Pancreas (tissue), 10 donors: ENCODE measurements around the gene NIPSNAP2. TPM values are rescaled to one million over a fixed set of nuclear protein-coding genes. Genes with fewer than 3 reads are reported as not detected.
A peak's percentile ranks its signal among the peaks of the same experiment; 100 is the strongest.
"Not testable (repeated sequence)": the region's sequence is repeated elsewhere in the genome, so short reads cannot be mapped to it uniquely, and the experiment has no call there.

Source experiments
- ATAC-seq, 4 donors: fragments of 200-7000 bp; cut with Tn5 transposase; one replicate each; pipeline versions ENCODE4 v1.8.0 to v1.9.1; 2020; ENCODE audit warnings: mild to moderate bottlenecking in 4 of 4, moderate library complexity in 4 of 4
- DNase-seq, 6 donors: peaks; one replicate each; pipeline ENCODE4 v3.0.0-alpha.2; 2020
- FAIRE-seq: peaks from 2 replicates; lab custom pipeline; 2012; peaks lifted over from hg19 to GRCh38; lab: Jason Lieb, UNC
- H3K27ac ChIP-seq, 4 donors: fragments of 200-600 bp; sonication (generic); 1 replicate in 3 of 4; 2 replicates in 1 of 4; pipeline versions ENCODE4 v1.5.0 to v1.8.0; 2020
- H3K27me3 ChIP-seq, 4 donors: fragments of 200-600 bp; one replicate each; pipeline ENCODE4 v1.8.0; 2021
- H3K36me3 ChIP-seq, 3 donors: fragments of 200-600 bp; sonication (generic) in 1 of 3; one replicate each; pipeline versions ENCODE4 v1.5.0 to v1.8.0; 2020 to 2021
- H3K4me1 ChIP-seq, 3 donors: fragments of 200-600 bp; one replicate each; pipeline ENCODE4 v1.8.0; 2021
- H3K4me3 ChIP-seq, 4 donors: fragments of 200-600 bp; sonication (generic) in 2 of 4; one replicate each; pipeline versions ENCODE4 v1.5.0 to v1.8.0; 2020 to 2021
- H3K9me3 ChIP-seq, 4 donors: fragments of 200-600 bp; one replicate each; pipeline ENCODE4 v1.8.0; 2021
- WGBS, 2 donors: extraction: QIAGEN DNeasy Blood & Tissue Kit; methylation state at CpG; one replicate each; pipeline ENCODE4 v1.1.7; 2013; 5-methylcytosine and 5-hydroxymethylcytosine counted together
- intact Hi-C, 3 donors: fragments of 100-400 bp; cut with DNase I; formaldehyde crosslinking; loops; one replicate each; pipeline versions ENCODE4 v1.11.1 to v1.14.2; 2022
- polyA plus RNA-seq, 2 donors: library from polyadenylated mRNA; stranded (reverse); fragments of 200-250 nt; gene quantifications; one replicate each; pipeline ENCODE4 v1.2.3, GENCODE V29; 2013
- total RNA-seq, 6 donors: library from RNA; stranded (reverse); fragmentation: NEBNext Ultra II Directional in 4 of 6; extraction: Animal tissue kit (Norgen Biotek cat#: 25700) in 4 of 6; gene quantifications; one replicate each; pipeline versions ENCODE4 v1.2.1 to v1.2.4, GENCODE V29; 2021 to 2023
- TF ChIP-seq, protein P1 (sequence below), 4 donors: fragments of 200-600 bp; sonication (generic) in 3 of 4; IDR thresholded peaks; one replicate each; pipeline versions ENCODE4 v1.5.0 to v1.8.0; 2021; ENCODE audit warnings: antibody characterized with exemption in 4 of 4
- donor health status: healthy with polysubstance abuse.
- donor health status: DM: no; HTN: no; CAD: no; lungs with moderate emphysema.
- donor health status: DM: no; HTN: no; CAD: no.
- donor health status: control.
- donor health status: control.
- donor health status: Bipolar disorder and iron deficiency.
- donor health status: DM: yes; HTN: yes; CAD: no.
- donor health status: DM: no; HTN: no; CAD: no.
- donor health status: DM: no; HTN: no; CAD: no.
- donor health status: DM: yes; HTN: yes; CAD: no.

NIPSNAP2 gene
- total and polyA plus RNA-seq, 8 donors, result 18.7 to 37.5 (median 25.8) TPM

DNA sequence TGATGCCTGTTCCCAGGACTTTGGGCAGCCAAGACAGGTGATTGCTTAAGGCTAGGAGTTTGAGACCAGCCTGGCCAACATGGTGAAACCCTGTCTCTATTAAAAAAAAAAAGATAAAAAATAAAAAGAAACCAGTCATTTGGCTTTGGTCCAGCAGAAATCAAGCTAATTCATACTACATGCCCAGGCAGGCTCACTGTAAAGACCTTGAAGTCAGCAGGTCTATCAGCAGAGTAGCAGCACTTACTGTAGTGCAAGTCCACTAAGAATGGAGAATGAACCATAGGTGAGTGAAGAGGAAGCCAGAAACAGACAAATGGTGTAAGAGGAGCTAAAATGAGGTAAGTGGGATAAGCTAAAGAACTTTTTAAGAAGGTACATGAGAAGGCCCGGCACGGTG, 62.2 kb downstream of the NIPSNAP2 start:
- DNase-seq, result no peak
- Histone ChIP-seq H3K9me3 (no peaks in the 10 kb centered on the region), H3K27ac (no peak overlapping the region), H3K27me3 (no peaks in the 10 kb centered on the region), H3K36me3 (no peaks in the 10 kb centered on the region), H3K4me3 (no peak overlapping the region), H3K4me1 (peaks cover 0 to 4% (median 0%) of the 10 kb centered on the region in 3 donors)
- WGBS, 2 donors, result 25 to 96% methylated on average over 2 of the region's 2 CpGs
- FAIRE-seq, result no peak
- no peak for ATAC-seq
- TF ChIP-seq, protein P1, sequence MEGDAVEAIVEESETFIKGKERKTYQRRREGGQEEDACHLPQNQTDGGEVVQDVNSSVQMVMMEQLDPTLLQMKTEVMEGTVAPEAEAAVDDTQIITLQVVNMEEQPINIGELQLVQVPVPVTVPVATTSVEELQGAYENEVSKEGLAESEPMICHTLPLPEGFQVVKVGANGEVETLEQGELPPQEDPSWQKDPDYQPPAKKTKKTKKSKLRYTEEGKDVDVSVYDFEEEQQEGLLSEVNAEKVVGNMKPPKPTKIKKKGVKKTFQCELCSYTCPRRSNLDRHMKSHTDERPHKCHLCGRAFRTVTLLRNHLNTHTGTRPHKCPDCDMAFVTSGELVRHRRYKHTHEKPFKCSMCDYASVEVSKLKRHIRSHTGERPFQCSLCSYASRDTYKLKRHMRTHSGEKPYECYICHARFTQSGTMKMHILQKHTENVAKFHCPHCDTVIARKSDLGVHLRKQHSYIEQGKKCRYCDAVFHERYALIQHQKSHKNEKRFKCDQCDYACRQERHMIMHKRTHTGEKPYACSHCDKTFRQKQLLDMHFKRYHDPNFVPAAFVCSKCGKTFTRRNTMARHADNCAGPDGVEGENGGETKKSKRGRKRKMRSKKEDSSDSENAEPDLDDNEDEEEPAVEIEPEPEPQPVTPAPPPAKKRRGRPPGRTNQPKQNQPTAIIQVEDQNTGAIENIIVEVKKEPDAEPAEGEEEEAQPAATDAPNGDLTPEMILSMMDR (IDR thresholded peaks at IDR 0.05), result no peak
- intact Hi-C loops, result no loop called here

DNA sequence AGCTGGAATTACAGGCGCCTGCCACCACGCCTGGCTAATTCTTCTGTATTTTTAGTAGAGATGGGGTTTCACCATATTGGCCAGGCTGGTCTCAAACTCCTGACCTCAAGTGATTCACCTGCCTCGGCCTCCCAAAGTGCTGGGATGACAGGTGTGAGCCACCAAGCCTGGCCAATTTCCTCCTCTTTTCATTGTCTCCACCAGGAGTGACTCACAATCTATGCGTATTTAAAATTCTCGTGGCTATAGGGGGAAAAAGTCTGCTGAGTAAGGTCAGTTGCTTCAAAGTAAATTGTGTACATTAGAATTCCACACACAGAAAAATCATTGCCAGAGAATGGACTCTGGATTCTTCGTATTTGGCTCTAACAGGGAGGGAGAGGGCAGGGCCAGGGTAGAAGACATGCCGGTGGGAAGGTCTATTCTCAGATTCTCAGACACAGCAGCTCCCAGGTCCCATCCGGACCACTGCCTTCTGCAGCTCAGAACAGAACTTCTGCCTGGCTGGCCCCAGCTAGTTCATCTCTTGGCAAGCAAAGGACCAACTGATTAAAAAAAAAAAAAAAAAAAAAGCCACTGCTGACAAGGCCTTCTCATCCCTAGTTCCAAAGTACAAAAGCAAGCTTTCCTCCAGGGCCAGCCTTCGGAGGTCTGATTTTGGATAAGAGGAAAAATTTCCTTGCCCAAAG, 64.7 kb downstream of the NIPSNAP2 start:
- ATAC-seq (peak in 2 of 4 donors; percentile 6 to 18), FAIRE-seq (no peak), DNase-seq (no peak)
- TF ChIP-seq, protein P1 (IDR thresholded peaks at IDR 0.05), result no peak
- intact Hi-C loops, result no loop called here
- Histone ChIP-seq H3K27me3 (no peaks in the 10 kb centered on the region), H3K27ac (no peak overlapping the region), H3K4me3 (no peak overlapping the region), H3K36me3 (no peaks in the 10 kb centered on the region), H3K9me3 (no peaks in the 10 kb centered on the region), H3K4me1 (peaks cover 0 to 11% (median 0%) of the 10 kb centered on the region in 3 donors)
- 60 to 62% methylated on average over 9 of the region's 9 CpGs for WGBS, 2 donors

DNA sequence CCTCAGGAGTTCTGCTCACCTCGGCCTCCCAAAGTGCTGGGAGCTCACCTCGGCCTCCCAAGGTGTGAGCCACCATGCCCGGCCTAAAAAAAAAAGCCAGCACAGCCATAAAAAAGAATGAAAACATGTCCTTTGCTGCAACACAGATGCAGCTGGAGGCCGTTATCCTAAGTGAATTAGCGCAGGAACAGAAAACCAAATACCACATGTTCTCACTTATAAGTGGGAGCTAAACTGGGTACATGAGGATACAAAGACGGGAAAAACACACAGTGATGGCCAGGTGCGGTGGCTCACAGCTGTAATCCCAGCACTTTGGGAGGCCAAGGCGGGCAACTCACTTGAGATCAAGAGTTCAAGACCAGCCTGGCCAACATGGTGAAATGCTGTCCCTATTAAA, 66.0 kb downstream of the NIPSNAP2 start:
- intact Hi-C loops, result no loop called here
- Histone ChIP-seq H3K27ac (no peak overlapping the region), H3K4me3 (no peak overlapping the region), H3K4me1 (peaks cover 0 to 11% (median 0%) of the 10 kb centered on the region in 3 donors), H3K27me3 (no peaks in the 10 kb centered on the region), H3K36me3 (no peaks in the 10 kb centered on the region), H3K9me3 (no peaks in the 10 kb centered on the region)
- TF ChIP-seq, protein P1 (IDR thresholded peaks at IDR 0.05), result no peak
- DNase-seq (no peak), ATAC-seq (no peak), FAIRE-seq (no peak)
- 93% methylated on average over 8 of the region's 8 CpGs for WGBS, 2 donors

DNA sequence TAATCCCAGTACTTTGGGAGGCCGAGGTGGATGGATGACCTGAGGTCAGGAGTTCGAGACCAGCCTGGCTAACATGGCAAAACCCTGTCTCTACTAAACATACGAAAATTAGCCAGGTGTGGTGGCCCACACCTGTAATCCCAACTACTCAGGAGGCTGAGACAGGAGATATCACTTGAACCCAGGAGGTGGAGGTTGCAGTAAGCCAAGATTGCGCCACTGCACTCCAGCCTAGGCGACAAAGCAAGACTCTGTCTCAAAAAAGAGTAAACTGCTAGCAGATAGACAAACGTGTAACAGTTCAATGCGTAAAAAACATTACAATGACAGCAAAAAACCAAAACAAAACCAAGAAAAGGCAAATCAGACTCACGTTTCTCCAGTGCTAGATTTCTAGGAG, 67.2 kb downstream of the NIPSNAP2 start:
- H3K36me3 ChIP-seq, H3K4me3 ChIP-seq, H3K27me3 ChIP-seq, intact Hi-C loops, H3K27ac ChIP-seq, H3K9me3 ChIP-seq, DNase-seq, ATAC-seq, FAIRE-seq: not testable (repeated sequence)
- 79 to 83% methylated on average over 8 of the region's 8 CpGs for WGBS, 2 donors
- peaks cover 0 to 11% (median 0%) of the 10 kb centered on the region in 3 donors for H3K4me1 ChIP-seq

DNA sequence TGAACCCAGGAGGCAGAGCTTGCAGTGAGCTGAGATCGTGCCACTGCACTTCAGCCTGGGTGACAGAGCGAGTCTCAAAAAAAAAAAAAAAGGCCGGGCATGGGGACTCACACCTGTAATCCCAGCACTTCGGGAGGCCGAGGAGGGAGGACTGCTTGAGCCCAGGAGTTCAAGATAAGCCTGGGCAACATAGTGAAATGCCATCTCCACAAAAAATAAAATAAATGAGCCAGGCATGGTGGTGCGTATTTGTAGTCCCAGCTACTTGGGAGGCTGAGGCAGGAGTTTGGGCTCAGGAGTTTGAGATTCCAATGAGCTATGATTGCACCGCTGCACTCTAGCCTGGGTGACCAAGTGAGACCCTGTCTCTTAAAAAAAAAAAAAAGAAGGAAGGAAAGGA, 68.2 kb downstream of the NIPSNAP2 start:
- H3K4me3 ChIP-seq, H3K9me3 ChIP-seq, H3K27me3 ChIP-seq, ATAC-seq, H3K27ac ChIP-seq, intact Hi-C loops, H3K36me3 ChIP-seq, DNase-seq, FAIRE-seq: not testable (repeated sequence)
- 92 to 97% methylated on average over 6 to 7 of the region's 7 CpGs for WGBS, 2 donors
- H3K4me1 ChIP-seq, result peaks cover 0 to 11% (median 0%) of the 10 kb centered on the region in 3 donors
